GF-D8 (cell line): ENCODE measurements around the gene EYA4.

Experiments used
- DNase-seq: peaks from one replicate; lab custom pipeline; 2025; lab: John Stamatoyannopoulos, UW

EYA4 gene

DNA sequence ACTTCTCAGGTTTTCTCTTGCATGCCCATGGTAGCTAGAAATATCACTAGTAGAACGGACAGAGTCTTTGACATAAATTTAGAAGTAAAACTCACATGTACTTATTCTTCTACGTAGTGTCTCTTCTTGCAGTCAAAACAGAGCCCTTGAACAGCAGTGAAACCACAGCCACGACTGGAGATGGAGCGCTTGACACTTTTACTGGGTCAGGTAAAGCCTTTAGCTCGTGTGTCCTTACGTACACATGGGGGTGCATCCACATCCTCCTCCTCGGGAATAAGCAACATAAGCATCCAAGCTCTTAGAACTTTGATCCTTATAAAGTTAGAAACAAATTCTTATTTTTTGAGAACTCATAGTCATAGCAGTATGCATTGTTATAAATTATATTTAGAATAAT lies 215.3 kb downstream of the EYA4 start:
- no peak for DNase-seq

DNA sequence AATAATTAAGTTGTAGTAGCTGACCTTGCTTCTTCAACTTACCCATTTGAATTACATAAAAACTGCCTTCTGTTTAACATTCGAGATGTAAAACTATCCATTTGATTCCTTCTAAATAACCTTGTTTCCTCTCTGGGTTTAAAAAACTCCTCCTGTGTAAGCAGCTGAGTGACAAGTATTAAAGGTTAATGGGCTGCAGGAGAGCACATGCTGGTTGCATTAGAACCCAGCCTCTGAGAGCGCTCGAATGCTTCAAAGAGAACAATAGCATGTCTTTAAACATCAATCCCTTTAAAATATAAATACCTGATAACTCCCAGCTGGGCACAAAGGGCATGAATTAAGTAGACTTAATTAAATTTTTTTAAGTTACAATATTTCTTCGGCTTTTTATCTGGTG lies 215.8 kb downstream of the EYA4 start:
- no peak for DNase-seq

DNA sequence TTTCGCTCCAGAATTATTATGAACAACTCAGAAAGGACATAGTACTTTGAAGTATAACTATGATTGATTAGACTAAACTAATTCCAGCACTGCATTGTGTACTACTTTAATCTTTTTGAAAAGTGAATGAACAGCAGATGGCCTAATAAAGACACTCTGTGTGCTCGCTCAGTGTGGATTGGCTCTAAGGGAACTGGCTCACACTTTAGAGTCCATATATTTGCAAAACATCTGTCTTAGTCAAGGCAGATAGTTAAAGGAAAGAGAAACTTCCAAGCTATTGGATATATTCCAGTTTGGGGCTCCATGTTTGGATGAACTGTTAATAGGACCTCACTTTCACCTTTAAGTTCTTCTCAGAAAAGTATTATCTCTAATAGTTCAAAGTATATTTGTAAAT lies 218.9 kb downstream of the EYA4 start:
- no peak for DNase-seq

DNA sequence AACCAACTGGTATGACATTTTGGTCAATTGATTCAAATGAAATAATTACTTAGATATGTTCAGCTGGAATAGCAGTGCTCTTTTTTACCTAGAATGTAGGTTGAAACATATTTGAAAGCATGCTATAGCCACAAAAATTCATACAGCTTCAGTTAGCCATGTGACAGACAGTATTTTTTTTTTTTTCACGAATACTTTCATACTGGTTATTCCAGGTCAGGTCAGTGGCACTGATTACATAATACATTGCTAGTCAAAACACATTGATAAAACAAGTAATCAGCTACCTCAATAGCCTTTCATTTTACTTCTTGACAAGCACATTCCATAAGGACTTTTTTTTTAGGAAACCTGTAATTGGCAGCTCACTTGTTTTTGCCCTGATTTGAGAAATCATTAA lies 222.6 kb downstream of the EYA4 start:
- DNase-seq: no peak

DNA sequence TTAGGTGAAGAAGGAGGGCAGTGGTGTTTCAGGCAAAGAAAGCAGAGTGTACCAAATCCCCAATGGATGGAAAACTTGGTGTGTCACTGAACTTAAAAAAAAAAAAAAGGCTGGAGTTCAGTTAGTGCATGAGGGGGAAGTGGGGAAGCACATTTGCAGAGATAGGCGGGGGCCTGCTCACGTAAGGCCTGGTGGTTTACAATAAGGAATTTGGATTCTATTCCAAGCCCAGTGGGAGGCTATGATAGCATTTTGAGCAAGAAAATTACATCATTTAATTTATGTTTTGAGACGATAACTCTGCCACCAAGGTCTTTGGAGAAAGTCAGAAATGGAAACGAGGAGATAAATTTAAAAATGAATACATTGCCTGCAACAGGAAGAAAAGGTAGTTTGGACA lies 225.5 kb downstream of the EYA4 start:
- no peak for DNase-seq

DNA sequence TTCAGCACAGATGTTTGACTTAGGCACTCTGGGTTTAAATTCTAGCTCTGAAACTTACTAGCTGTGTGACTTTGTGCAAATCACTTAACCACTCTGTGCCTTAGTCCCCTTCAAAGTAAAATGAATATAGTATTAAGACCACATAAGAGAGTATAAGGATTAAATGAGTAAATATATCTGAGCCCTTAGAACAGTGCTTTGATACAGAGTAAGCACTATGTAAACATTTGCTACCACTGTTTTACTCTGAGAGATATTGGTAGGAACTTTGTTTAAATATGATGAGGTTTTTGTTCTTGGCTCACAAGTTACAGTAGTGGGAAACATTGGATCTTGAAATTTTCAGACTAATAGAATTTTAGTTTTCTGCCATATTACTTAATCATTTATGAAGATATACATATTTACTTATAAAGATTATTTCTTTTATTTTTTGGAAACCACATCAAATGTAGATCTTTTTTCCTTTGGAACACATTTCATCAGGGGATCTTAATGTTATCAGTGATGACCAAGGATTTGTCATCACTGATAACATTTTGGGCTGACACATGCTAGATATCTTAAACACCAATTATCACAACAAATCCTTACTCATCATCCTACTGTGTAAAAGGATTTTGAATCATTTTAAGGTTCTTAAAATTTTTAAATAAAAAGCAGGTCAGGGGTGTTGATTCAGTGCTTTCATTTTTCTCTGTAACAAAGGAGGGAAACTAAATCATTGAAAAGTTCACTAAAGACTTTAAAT lies 226.2 kb downstream of the EYA4 start:
- no peak for DNase-seq

DNA sequence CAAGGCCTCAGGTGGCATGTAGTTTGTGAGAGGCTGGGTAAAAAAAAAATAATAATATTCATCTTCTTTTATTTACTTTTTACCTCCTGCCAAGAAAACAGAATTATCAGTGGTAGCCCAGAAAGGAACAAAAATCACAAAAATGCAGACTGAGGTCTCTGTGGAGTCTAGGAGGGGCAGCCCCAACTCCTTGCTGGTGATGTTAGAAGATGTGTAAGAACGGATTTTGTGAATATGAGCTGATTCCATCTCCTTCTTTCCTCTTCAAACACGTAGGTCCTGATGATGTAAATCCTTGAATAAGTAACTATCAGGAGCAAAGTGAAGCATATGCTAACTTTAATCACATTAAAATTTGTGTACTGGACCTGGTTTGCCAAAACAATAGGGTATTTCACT lies 226.8 kb downstream of the EYA4 start:
- no peak for DNase-seq

DNA sequence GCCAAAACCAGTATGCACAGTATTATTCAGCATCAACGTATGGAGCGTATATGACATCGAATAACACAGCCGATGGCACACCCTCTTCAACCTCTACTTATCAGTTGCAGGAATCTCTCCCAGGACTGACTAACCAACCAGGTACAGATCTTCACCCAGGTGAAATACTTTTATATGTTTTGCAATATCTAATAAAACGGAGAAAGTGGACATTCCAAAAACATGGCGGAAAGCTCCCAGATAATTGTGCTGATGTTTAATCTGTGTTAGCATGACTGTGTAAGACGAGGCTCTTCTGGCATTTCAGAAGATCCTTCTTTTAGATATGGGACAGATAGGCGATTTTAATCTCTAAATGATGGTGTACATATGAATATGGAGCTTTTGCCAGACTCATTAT lies 227.4 kb downstream of the EYA4 start:
- no peak for DNase-seq

DNA sequence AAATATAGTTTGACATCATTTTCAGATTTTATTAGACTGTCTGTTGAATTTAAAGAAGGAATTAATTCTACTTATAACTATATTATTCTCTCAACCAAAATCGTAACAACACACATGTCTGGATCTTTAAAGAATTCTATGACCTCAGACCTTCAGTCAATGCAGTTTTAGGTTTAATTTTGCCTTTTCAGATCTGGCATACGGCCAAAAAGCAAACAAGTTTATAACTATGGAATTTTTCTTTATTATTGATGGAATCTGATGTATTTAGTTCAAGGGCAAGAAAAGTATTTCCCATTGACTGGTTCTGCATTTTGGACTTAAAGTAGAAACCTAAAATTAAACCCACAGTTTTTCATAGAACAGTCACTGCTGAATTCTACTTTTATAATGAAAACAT lies 233.4 kb downstream of the EYA4 start:
- DNase-seq: no peak

DNA sequence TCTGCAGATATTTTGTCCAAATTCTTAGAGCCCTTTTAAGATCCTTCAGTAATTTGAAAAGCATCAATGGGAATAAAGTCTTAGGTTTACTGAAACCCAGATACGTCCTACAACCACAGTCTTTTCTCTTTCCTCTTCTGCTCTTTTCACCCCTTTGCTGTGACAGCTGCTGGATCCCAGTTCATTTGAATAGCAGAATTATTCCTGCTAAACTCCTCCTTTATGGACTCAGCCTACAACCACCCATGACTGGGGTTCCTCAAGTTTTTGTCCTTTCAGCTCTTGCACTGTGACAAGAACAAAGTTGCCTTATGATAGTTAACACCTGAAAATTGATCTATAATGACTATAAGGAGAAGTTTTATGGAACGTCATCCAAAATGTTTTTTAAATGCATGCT lies 237.5 kb downstream of the EYA4 start:
- DNase-seq: no peak

DNA sequence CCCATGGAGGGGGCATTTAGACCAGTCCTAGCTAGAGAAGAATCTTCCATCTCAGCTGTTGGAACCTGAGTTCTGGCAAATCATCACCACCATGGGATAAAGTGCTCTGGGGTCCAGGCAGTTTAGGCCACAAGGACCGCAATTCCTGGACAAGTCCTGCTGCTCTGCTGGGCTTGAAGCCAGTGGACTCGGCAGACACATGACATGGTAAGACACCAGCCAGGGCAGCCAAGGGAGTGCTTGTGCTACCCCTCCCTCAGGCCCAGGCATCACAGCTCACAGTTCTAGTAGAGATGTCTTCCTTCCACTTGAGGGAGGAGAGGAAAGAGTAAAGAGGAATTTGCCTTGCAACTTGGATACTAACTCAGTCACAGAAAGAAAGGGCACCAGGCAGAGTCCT lies 246.0 kb downstream of the EYA4 start:
- DNase-seq: no peak

DNA sequence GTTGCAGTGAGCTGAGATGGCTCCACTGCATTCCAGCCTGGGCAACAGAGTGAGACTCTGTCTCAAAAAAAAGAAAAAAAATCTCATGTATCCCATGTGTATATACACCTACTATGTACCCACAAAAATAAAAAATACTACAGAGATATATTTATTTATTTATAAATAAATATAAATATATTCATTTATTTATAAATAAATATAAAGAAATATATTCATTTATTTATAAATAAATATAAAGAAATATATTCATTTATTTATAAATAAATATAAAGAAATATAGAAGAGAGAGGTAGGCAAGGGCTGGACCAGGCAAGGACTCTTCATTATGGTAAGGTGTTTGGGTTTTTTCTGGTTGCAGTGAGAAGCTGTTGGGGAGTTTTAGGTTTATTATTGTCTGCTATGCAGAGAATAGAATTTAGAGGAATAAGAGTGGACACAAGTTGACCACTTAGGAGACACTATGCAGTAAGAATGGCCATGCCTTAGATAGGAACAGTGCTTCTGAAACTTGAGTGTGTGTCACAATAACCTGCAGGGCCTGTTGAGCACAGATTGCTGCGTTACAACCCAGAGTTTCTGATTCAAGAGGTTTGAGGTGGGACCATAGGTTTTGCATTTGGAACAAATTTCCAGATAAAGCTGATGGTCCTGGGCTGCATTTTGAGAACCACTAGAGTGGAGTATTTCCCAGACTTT lies 254.2 kb downstream of the EYA4 start:
- DNase-seq: no peak

DNA sequence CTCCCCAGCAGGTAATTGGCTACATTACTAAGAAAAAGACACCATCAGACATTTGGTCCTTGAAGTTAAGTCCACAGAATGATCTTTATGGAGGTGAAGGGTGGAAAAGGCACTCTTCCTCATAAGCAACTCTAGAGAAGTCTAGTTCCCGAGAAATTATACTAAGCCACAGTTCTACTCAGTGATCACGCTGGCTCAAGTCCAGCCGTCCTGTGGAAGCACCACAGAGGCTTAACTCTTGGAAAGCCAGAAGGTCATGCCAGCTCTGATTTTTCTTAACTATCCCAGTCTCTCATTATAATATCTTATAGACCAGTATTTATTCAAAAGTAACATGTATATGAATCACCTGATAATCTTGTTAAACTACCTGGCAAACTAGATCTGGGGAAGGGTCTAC lies 258.5 kb downstream of the EYA4 start:
- DNase-seq: no peak

DNA sequence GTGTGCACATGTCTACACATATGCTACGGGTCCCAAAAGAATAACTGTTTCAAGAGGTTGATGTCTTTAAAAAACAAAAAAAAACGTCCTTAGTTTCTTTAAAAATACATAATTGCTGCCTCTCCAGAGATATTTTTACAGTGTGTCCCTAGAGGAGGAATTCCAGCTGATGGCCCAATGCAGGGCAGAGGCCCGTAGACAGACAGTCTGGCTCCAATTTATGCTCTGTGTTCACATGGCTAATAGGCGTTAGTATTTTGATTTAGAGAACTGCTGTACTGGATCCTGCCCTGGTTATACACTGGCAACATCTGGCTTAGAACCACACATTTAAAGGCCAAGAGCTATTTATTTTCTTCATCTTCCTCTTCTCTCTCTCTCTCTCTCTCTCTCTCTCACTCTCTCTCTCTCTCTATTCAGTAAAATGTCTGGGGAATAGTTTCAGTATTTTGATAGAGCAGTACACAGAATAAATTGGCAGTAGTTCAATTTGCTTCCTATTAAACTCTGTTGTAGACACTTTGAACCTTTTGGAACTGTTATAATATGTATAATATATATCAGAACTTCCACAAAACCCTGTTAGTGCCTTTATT lies 260.6 kb downstream of the EYA4 start:
- no peak for DNase-seq

DNA sequence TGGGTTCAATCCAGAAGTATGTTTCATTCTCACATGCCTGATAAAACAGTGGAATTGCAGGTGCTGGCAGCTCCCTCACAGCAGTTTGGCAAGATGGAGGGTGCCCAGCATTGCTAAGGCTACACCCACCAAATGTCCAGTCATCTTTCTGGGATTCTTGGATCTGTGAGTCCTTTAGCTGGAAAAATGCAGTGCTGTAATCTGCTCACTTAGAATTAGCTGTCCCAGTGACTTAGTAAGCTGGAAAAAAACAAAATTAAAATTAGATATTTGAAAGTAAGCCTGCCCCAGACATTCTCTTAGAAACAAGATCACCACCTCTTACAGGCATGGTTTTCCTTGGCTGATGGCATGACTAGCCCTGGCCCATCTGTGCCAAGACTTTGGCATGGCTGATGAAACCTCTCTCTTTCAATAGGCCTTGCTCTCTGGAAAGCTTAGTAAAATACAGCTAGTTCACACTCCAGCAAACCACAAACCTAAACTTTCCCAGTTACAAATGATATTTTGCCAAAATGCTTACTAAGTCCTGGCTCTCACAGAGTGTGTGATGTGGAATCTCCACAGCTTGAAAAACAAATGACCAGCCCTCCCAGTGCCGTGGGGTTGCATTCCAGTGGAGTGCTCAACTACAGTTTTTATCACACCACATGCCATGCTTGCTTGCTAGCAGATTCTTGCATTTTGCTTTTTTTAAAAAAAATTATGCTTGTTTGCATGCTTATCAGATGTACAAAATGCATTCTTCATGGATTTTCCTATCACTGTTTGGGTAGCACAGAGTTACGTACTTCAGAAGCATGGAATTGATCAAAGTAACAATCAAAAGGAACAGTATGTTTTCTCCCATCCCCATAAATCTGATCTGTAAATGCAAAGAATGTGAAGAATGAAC lies 261.5 kb downstream of the EYA4 start:
- no peak for DNase-seq

DNA sequence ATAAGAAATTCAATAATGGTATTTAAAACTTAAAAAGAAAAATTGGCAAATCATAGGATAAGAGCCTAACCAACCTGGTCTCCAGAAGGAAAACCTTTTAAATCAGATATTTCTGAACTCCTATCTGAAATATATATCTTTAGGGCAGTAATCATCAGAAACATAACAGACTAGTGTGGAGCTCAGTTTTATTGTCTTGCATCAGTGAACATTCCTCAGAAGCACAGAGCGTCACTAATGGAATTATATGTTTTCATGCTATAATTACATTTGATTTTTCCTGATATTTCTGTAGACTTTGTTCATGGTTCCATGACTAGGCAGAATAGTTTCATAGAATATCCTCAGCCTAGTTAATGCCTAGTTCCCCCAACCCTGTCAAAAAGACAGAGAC lies 262.2 kb downstream of the EYA4 start:
- DNase-seq: no peak

DNA sequence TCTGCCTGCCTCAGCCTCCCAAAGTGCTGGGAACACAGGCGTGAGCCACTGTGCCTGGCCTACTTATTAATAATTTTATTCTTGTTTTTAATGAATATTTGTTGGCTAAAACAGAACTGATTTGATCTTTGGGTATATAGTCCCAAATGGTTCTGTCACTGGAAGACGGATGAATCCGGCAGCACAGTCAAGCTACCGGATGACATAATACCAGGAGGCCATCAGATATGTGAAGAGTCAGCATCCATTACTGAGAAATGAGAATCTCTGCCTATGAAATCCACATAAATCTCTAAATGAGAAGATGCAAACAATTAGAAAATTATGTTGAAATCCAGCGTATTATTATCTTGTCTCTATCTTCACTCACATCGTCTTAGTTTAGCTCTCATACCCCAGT lies 263.0 kb downstream of the EYA4 start:
- DNase-seq: no peak

DNA sequence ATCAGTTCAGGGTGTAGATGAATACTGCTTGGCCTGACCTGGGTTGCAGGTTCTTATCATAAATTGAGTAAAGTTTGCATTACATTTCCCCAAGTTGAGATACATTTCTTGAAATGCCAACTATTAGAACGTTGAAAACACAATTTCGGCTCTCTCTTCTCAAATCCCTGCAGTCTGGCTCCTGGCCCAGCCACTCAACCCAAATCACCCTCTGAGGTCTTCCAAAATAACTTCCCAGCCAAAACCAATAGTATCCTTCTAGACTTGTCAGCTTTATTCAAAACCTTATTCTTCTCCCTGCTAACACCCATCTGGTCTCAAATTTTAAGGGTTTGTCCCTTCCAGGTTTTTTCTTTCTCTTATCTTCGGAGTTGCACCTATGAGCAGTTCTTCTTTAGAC lies 263.6 kb downstream of the EYA4 start:
- DNase-seq: no peak

DNA sequence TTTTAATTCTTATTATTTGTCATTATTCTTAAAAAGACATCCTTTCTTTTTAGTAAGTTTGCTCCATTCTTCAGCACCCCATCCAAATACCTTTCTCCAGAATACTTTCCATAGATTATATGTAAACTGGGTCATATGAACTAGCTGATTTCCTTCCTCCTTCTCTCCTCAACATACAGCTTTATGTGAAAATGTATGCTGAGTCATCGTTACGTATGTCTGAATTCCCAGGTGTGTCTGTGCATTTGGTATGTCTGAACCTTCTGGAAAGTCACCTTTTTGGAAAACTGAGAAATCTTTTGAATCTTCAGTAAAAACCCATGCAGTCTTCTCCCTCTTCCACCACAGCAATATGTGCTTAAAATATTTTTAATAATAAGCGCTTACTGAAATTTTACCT lies 264.5 kb downstream of the EYA4 start:
- DNase-seq: no peak

DNA sequence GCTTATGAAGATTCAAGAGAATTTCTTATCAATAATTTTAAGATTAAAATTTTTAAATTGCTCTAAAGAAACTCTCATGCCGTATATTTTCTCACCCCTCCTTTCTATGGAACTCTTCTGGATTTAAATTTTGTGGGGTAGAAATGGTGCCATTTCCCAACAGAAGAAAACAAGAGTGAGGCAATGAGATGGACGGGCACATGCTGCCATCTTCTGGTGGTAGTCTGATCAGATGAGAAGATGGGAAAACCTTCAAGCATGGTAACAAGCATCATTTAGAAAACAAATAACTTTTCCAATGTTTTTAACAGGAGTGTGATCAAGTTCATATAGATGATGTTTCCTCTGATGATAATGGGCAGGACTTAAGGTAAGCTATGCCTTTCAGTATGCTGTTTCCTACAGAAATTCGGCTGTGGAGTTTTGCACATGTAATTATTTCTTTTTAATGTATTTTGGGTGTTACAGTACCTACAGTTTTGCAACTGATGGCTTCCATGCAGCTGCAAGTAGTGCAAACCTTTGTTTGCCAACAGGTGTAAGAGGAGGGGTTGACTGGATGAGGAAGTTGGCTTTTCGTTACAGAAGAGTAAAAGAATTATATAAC lies 271.4 kb downstream of the EYA4 start:
- DNase-seq: no peak

DNA sequence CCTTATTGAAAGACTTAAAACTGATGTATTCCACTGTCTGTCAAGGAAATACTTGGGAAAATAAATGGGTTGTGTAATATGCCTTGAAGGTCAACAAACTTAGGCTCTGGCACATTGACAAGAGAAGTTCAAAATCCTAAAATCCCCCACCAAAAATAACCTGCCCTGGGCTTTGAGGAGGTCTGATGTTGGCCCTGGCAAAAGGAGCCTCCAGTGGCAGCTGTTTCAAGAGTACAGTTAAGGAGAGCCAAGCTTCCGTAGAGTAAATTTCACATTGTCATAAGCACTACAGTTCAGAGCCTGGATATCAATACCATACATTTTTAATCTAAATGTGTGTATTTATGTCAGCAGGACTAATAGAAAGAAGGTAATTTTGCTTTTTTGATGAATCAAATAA lies 282.7 kb downstream of the EYA4 start:
- no peak for DNase-seq

DNA sequence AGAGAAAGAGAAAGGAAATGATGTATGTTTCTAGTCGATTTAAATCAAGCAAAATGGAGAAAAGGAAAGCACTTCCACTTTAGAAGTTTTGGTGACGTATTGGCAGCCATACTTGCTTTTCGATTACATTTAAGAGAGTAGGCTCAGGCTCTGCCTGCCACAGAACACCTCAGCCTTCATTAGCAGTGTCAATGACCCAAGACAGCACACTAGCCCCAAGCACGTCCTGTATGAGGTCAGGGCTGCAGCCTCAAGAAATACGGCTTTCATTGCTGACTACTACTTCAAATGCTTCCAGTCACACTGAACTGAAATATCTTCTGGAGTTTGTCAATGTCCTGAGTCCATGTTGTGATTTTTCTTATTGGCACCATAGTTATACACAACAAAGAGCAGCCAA lies 285.3 kb downstream of the EYA4 start:
- DNase-seq: no peak
